HepG2 (cell line): Measurements from ENCODE around the gene GABRR2. TPM values are rescaled to one million over a fixed set of nuclear protein-coding genes. Genes with fewer than 3 reads are reported as not detected.

Experiments used
- ATM ChIP-seq: fragments of 450-650 bp; IDR thresholded peaks from 2 replicates; pipeline ENCODE4 v1.7.1; 2017; ENCODE audit warnings: mild to moderate bottlenecking, borderline replicate concordance
- CEBPB ChIP-seq: IDR thresholded peaks from 2 replicates; pipeline ENCODE4 v1.6.1; 2011; ENCODE audit warnings: low read depth, low read length, improper control_type of control experiment, borderline replicate concordance
- CERS6 ChIP-seq: sonication (generic); formaldehyde crosslinking; IDR thresholded peaks from 2 replicates; pipeline ENCODE4 v1.5.0; 2020; ENCODE audit warnings: missing genetic modification reagents
- FOSL1 ChIP-seq: sonication (generic); formaldehyde crosslinking; IDR thresholded peaks from 2 replicates; pipeline ENCODE4 v1.9.0; 2021; ENCODE audit warnings: missing genetic modification reagents, borderline replicate concordance
- FOXJ3 ChIP-seq: sonication (generic); formaldehyde crosslinking; IDR thresholded peaks from 2 replicates; pipeline ENCODE4 v1.4.0; 2020; ENCODE audit warnings: missing genetic modification reagents, mild to moderate bottlenecking, borderline replicate concordance
- FOXK1 ChIP-seq: sonication (generic); formaldehyde crosslinking; IDR thresholded peaks from 2 replicates; pipeline ENCODE4 v1.4.0; 2020; ENCODE audit warnings: low read depth, missing genetic modification reagents, borderline replicate concordance
- GABPA ChIP-seq, 2 experiments: IDR thresholded peaks; 2 replicates each; pipeline ENCODE4 v1.6.1; 2011 to 2016; ENCODE audit warnings: low read depth in 2 of 2, low read length in 1 of 2, missing biosample characterization in 1 of 2, missing genetic modification characterization in 1 of 2
- KDM5B ChIP-seq: sonication (generic); formaldehyde crosslinking; IDR thresholded peaks from 2 replicates; pipeline ENCODE4 v1.4.0; 2020; ENCODE audit warnings: missing genetic modification reagents, mild to moderate bottlenecking, borderline replicate concordance
- MTF1 ChIP-seq: sonication (generic); formaldehyde crosslinking; IDR thresholded peaks from 2 replicates; pipeline ENCODE4 v1.5.0; 2020; ENCODE audit warnings: missing genetic modification reagents
- MXI1 ChIP-seq: IDR thresholded peaks from 3 replicates; pipeline ENCODE4 v1.6.1; 2012; ENCODE audit warnings: low read depth, low read length, inconsistent platforms, borderline replicate concordance
- PREB ChIP-seq: sonication (generic); formaldehyde crosslinking; IDR thresholded peaks from 2 replicates; pipeline ENCODE4 v1.4.0; 2020; ENCODE audit warnings: missing genetic modification reagents
- U2AF2 ChIP-seq: fragments of 200-400 bp; formaldehyde crosslinking; IDR thresholded peaks from 2 replicates; pipeline ENCODE4 v1.6.1; 2017; ENCODE audit warnings: low read depth, mild to moderate bottlenecking, low read length
- ZBTB20 ChIP-seq: sonication (generic); formaldehyde crosslinking; IDR thresholded peaks from 2 replicates; pipeline ENCODE4 v1.8.1; 2023; ENCODE audit warnings: missing genetic modification reagents, low read depth, mild to moderate bottlenecking, borderline replicate concordance
- ZNF256 ChIP-seq: sonication (generic); formaldehyde crosslinking; conservative IDR thresholded peaks from 2 replicates; pipeline ENCODE4 v1.4.0; 2020; ENCODE audit warnings: missing genetic modification reagents
- ZNF562 ChIP-seq: sonication (generic); formaldehyde crosslinking; IDR thresholded peaks from 2 replicates; pipeline ENCODE4 v1.8.0; 2022; ENCODE audit warnings: missing genetic modification reagents, borderline replicate concordance
- ZNF646 ChIP-seq: sonication (generic); formaldehyde crosslinking; IDR thresholded peaks from 2 replicates; pipeline ENCODE4 v1.9.0; 2021; ENCODE audit warnings: mild to moderate bottlenecking, missing genetic modification reagents
- ZNF776 ChIP-seq: sonication (generic); formaldehyde crosslinking; IDR thresholded peaks from 2 replicates; pipeline ENCODE4 v1.4.0; 2020; ENCODE audit warnings: mild to moderate bottlenecking, missing genetic modification reagents
- ZSCAN20 ChIP-seq: sonication (generic); formaldehyde crosslinking; IDR thresholded peaks from 2 replicates; pipeline ENCODE4 v1.4.0; 2020; ENCODE audit warnings: missing genetic modification reagents, mild to moderate bottlenecking, borderline replicate concordance
- polyA plus RNA-seq, 8 experiments: library from polyadenylated mRNA; depleted of rRNA in 3 of 8; stranded (reverse) in 7 of 8; unstranded in 1 of 8; fragments of >200 nt; fragmentation: Illumina TruSeq in 4 of 8; extraction: Trizol in 4 of 8; gene quantifications; 2 replicates each; pipeline versions ENCODE4 v1.2.1 to v1.2.3, GENCODE V29; 2011 to 2016; ENCODE audit warnings: low read depth in 4 of 8, missing spikeins in 1 of 8, mixed read lengths in 1 of 8; ENCODE audit not compliant: insufficient read depth in 1 of 8
- total RNA-seq, 5 experiments: library from RNA; depleted of rRNA; stranded (reverse); fragments of >200 nt; fragmentation: Illumina TruSeq; extraction: Trizol; gene quantifications; 2 replicates each; pipeline ENCODE4 v1.2.3, GENCODE V29; 2016; ENCODE audit warnings: low read depth in 1 of 5

Gene GABRR2
- total and polyA plus RNA-seq, 2 of the 13 experiments (the other 11 are each of a cell fraction or from before 2014, with no cell fraction given), result 0.13 TPM; not detected in 1

- TF ChIP-seq U2AF2 (no peak), ZBTB20 (CRISPR knock-in tag) (0 out of 2 replicates have a peak, but pooled peaks have one; percentile 59), ATM (no peak), CERS6 (no peak), MXI1 (no peak), MTF1 (CRISPR knock-in tag) (peak; percentile 48; the same call in 1 of the 2 replicates), ZNF646 (CRISPR knock-in tag) (0 out of 2 replicates have a peak, but pooled peaks have one; percentile 28), GABPA (IDR thresholded peaks at IDR 0.05; ENCODE audit: low read depth, low read length) (no peak; the same call in 1 of the 2 replicates), GABPA (CRISPR knock-in tag; IDR thresholded peaks at IDR 0.05; ENCODE audit: low read depth) (no peak), ZNF256 (CRISPR knock-in tag) (peak; percentile 88; the same call in 1 of the 2 replicates), FOXK1 (CRISPR knock-in tag) (no peak), ZNF562 (CRISPR knock-in tag) (no peak), ZNF776 (CRISPR knock-in tag) (peak; percentile 87), CEBPB (peak; percentile 92), KDM5B (CRISPR knock-in tag) (peak; percentile 92), FOXJ3 (CRISPR knock-in tag) (no peak), FOSL1 (CRISPR knock-in tag) (no peak), ZSCAN20 (CRISPR knock-in tag) (peak; percentile 92), PREB (CRISPR knock-in tag) (no peak)
These were observed 37.4 kb upstream of the GABRR2 start, which contains the start of gene UBE2J1 (continued) for GRCh38 chr6:89352278-89353117.
